WI38 (cell line): ENCODE data around the gene C2CD4D.
"Not testable (repeated sequence)": the region's sequence is repeated elsewhere in the genome, so short reads cannot be mapped to it uniquely, and the experiment has no call there.

Experiments
- H3K4me3 ChIP-seq: 2 replicates; pipeline ENCODE4 v1.5.1; 2011; ENCODE audit warnings: low read depth, mild to moderate bottlenecking, control low read depth, low read length
- TF ChIP-seq, protein P1 (sequence below): IDR thresholded peaks from 2 replicates; pipeline ENCODE4 v1.5.1; 2012; ENCODE audit warnings: low read depth, mild to moderate bottlenecking, control low read depth, low read length

C2CD4D gene

GRCh38 chr1:151855933-151856332 is 16.3 kb upstream of the C2CD4D start:
- H3K4me3 ChIP-seq, result no peak overlapping the region
- TF ChIP-seq, protein P1, sequence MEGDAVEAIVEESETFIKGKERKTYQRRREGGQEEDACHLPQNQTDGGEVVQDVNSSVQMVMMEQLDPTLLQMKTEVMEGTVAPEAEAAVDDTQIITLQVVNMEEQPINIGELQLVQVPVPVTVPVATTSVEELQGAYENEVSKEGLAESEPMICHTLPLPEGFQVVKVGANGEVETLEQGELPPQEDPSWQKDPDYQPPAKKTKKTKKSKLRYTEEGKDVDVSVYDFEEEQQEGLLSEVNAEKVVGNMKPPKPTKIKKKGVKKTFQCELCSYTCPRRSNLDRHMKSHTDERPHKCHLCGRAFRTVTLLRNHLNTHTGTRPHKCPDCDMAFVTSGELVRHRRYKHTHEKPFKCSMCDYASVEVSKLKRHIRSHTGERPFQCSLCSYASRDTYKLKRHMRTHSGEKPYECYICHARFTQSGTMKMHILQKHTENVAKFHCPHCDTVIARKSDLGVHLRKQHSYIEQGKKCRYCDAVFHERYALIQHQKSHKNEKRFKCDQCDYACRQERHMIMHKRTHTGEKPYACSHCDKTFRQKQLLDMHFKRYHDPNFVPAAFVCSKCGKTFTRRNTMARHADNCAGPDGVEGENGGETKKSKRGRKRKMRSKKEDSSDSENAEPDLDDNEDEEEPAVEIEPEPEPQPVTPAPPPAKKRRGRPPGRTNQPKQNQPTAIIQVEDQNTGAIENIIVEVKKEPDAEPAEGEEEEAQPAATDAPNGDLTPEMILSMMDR, result no peak

GRCh38 chr1:151855516-151855915 is 15.9 kb upstream of the C2CD4D start:
- H3K4me3 ChIP-seq, result not testable (repeated sequence)

DNA sequence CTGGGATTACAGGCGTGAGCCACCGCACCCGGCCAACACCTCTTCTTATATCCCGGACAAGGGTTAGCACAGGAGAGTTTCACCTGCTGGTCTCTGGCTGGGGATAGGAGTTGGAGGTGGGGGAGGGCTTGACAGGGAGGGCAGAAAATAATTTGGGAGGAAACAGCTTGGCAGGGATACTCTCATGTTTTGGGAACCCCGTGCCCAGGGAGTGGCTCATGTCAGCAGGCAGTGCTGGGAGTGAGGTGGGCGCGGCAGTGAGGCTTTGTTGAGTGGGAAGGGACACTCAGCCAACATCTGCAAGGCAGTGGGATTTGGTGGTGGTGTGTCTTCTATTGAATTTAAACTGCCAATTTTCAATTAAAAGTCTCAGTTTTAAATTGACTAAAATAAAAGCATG is 15.0 kb upstream of the C2CD4D start:
- TF ChIP-seq, protein P1, result no peak
- H3K4me3 ChIP-seq, result no peak overlapping the region

DNA sequence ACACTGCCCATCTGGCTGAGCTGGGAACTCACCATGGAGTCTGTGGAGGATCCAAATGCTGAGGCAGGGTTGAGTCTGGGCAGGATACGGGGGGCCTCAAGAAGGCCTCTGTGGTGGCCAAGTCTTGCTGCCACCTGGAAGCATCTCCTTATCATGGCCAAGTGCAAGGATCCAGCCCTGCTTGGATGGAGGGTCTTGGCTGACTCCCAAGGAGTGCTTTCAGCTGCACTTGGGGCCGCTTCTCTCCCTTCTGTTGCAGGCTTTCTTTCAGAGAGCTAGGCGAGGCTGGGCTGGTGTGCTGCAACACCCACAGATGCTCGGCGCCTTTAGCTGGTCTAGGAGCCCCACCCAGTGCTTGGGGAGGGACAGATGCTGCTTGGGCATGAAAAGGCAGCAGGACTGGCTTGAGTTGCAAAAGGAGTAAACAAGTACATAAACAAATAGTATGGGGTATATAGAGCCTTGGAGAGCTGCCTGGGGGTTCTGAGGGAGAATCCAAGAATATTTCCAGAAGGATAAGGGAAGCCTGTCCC is 13.9 kb upstream of the C2CD4D start, which contains the start of gene THEM5:
TSS of gene THEM5 (minus strand) at position 302 of the 533 bp plus-strand sequence. CDS start at position 155, 147 bp downstream.
- TF ChIP-seq, protein P1, result no peak

GRCh38 chr1:151852733-151853132 is 13.1 kb upstream of the C2CD4D start:
- TF ChIP-seq, protein P1, result no peak
- no peak overlapping the region for H3K4me3 ChIP-seq

More for the DNA sequence above, 13.9 kb upstream of the C2CD4D start, which contains the start of gene THEM5:
- H3K4me3 ChIP-seq, result no peak within 1 kb of the TSS

DNA sequence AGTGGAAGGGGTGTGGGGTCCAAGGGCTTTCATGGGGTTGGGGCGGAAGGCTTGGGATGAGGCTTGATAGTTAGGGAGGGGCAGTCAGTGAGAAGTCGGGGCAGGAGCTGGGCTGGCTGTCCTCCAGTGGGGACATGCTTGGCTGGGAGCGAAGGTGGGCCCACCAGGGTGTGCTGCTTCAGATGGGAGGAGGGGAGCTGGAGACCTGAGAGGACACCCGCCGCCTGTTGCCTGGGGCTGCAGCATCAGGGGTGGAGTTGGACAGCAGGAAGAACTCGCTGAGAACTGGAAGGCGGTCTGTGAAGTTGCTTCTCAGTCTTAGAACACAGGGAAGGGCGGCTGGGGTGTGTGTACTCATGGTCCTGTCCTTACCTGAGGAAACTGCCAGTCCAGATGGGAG is 12.3 kb upstream of the C2CD4D start:
- no peak overlapping the region for H3K4me3 ChIP-seq

DNA sequence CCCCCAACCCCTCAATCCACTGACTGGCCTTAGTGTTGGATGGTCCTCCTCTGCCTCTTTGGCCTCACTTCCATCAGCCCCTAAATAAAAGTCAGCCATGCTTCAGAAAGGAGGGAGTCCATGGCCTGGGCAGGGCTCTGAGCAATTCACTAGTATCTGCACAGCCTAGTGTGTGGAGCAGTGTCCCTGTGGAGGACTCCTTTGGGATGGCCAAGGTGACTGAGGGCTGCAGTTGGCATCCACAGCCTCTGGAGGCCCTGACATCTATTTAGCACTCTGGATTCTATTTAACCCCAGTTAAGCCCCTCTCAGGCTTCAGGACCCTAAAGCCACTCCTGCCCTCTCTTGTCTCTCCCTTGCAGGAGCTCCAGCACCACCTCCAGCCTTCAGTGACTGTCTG is 10.3 kb upstream of the C2CD4D start:
- TF ChIP-seq, protein P1, result no peak
- no peak overlapping the region for H3K4me3 ChIP-seq

More for the DNA sequence above, 12.3 kb upstream of the C2CD4D start:
- TF ChIP-seq, protein P1, result no peak

DNA sequence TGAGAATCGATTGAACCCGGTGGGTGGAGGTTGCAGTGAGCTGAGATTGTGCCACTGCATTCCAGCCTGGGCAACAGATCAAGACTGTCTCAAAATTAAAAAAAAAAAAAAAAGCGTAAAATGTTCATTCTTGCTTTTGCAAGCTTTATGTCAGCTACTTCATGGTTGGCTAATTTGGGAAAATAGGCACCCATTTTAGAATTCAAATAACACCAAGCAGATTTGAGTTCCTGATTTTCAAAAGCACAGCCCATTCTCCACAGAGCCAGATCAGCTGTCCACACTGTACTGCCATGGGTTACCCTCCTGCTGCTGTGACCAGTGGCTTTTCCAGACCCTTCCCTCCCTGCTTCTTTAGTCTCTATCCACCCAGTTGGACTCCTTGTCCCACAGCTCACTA is 9.5 kb upstream of the C2CD4D start:
- TF ChIP-seq, protein P1, result no peak
- H3K4me3 ChIP-seq, result no peak overlapping the region
